Measurements from ENCODE around the gene MTIF2.
"Not testable (repeated sequence)": the region's sequence is repeated elsewhere in the genome, so short reads cannot be mapped to it uniquely, and the experiment has no call there.

The MTIF2 gene

GRCh38 chr2:55231546-55232083, 37.4 kb downstream of the MTIF2 start:
- H3K27me3 ChIP-seq (ENCODE audit: insufficient read depth, insufficient read length) = no peaks in the 10 kb centered on the region
- H3K9ac ChIP-seq (ENCODE audit: insufficient read length, low read depth) = peak overlapping the region; percentile 100
- peak overlapping the region; percentile 90 for H3K4me3 ChIP-seq (ENCODE audit: insufficient read length, low read depth)
- H3K9me3 ChIP-seq (ENCODE audit: insufficient read depth, low read length) = no peaks in the 10 kb centered on the region
- TF ChIP-seq ZNF274 (IDR thresholded peaks at IDR 0.05; ENCODE audit: low read depth, low read length) (no peak), YY1 (IDR thresholded peaks at IDR 0.05; ENCODE audit: insufficient read depth, insufficient read length) (no peak), SUZ12 (IDR thresholded peaks at IDR 0.05; ENCODE audit: extremely low read depth, insufficient read depth, insufficient read length) (no peak)
- no peaks in the 10 kb centered on the region for H3K4me1 ChIP-seq (ENCODE audit: insufficient read depth, insufficient read length)
- peaks cover 55% of the 10 kb centered on the region for H3K36me3 ChIP-seq (ENCODE audit: insufficient read depth, insufficient read length, low read length)
- no peak for DNase-seq (ENCODE audit: low read depth, low spot score)

- DNase-seq (ENCODE audit: low read depth, low spot score) = no peak
- H3K9ac ChIP-seq (ENCODE audit: insufficient read length, low read depth) = no peak overlapping the region
- TF ChIP-seq ZNF274 (IDR thresholded peaks at IDR 0.05; ENCODE audit: low read depth, low read length) (no peak), SUZ12 (IDR thresholded peaks at IDR 0.05; ENCODE audit: extremely low read depth, insufficient read depth, insufficient read length) (no peak), YY1 (IDR thresholded peaks at IDR 0.05; ENCODE audit: insufficient read depth, insufficient read length) (no peak)
- H3K27me3 ChIP-seq (ENCODE audit: insufficient read depth, insufficient read length) = no peaks in the 10 kb centered on the region
- no peaks in the 10 kb centered on the region for H3K4me1 ChIP-seq (ENCODE audit: insufficient read depth, insufficient read length)
- H3K36me3 ChIP-seq (ENCODE audit: insufficient read depth, insufficient read length, low read length) = peaks cover 47% of the 10 kb centered on the region
- H3K4me3 ChIP-seq (ENCODE audit: insufficient read length, low read depth) = no peak overlapping the region
- H3K9me3 ChIP-seq (ENCODE audit: insufficient read depth, low read length) = no peaks in the 10 kb centered on the region
These were observed 38.5 kb downstream of the MTIF2 start for GRCh38 chr2:55230551-55230950.

GRCh38 chr2:55229221-55229620, 39.8 kb downstream of the MTIF2 start:
- DNase-seq (ENCODE audit: low read depth, low spot score) = no peak
- H3K4me1 ChIP-seq (ENCODE audit: insufficient read depth, insufficient read length) = peaks cover 4% of the 10 kb centered on the region

GRCh38 chr2:55228226-55228563, 40.8 kb downstream of the MTIF2 start:
- H3K4me3 ChIP-seq (ENCODE audit: insufficient read length, low read depth) = no peak overlapping the region
- H3K9me3 ChIP-seq (ENCODE audit: insufficient read depth, low read length) = no peaks in the 10 kb centered on the region
- H3K9ac ChIP-seq (ENCODE audit: insufficient read length, low read depth) = no peak overlapping the region
- no peak for DNase-seq (ENCODE audit: low read depth, low spot score)
- peaks cover 32% of the 10 kb centered on the region for H3K36me3 ChIP-seq (ENCODE audit: insufficient read depth, insufficient read length, low read length)
- TF ChIP-seq ZNF274 (IDR thresholded peaks at IDR 0.05; ENCODE audit: low read depth, low read length) = no peak
- TF ChIP-seq SUZ12 (IDR thresholded peaks at IDR 0.05; ENCODE audit: extremely low read depth, insufficient read depth, insufficient read length) = no peak
- no peak for TF ChIP-seq YY1 (IDR thresholded peaks at IDR 0.05; ENCODE audit: insufficient read depth, insufficient read length)
- H3K27me3 ChIP-seq (ENCODE audit: insufficient read depth, insufficient read length) = no peaks in the 10 kb centered on the region
- peaks cover 4% of the 10 kb centered on the region for H3K4me1 ChIP-seq (ENCODE audit: insufficient read depth, insufficient read length)

More at GRCh38 chr2:55229221-55229620, 39.8 kb downstream of the MTIF2 start:
- no peak for TF ChIP-seq ZNF274 (IDR thresholded peaks at IDR 0.05; ENCODE audit: low read depth, low read length)
- no peak for TF ChIP-seq SUZ12 (IDR thresholded peaks at IDR 0.05; ENCODE audit: extremely low read depth, insufficient read depth, insufficient read length)
- no peak for TF ChIP-seq YY1 (IDR thresholded peaks at IDR 0.05; ENCODE audit: insufficient read depth, insufficient read length)
- Histone ChIP-seq H3K27me3 (ENCODE audit: insufficient read depth, insufficient read length) (no peaks in the 10 kb centered on the region), H3K9me3 (ENCODE audit: insufficient read depth, low read length) (no peaks in the 10 kb centered on the region), H3K4me3 (ENCODE audit: insufficient read length, low read depth) (no peak overlapping the region), H3K9ac (ENCODE audit: insufficient read length, low read depth) (no peak overlapping the region), H3K36me3 (ENCODE audit: insufficient read depth, insufficient read length, low read length) (peaks cover 39% of the 10 kb centered on the region)

- H3K9me3 ChIP-seq (ENCODE audit: insufficient read depth, low read length); H3K4me1 ChIP-seq (ENCODE audit: insufficient read depth, insufficient read length); H3K27me3 ChIP-seq (ENCODE audit: insufficient read depth, insufficient read length); DNase-seq (ENCODE audit: low read depth, low spot score); H3K9ac ChIP-seq (ENCODE audit: insufficient read length, low read depth); H3K4me3 ChIP-seq (ENCODE audit: insufficient read length, low read depth): not testable (repeated sequence)
- peaks cover 28% of the 10 kb centered on the region for H3K36me3 ChIP-seq (ENCODE audit: insufficient read depth, insufficient read length, low read length)
These were observed 41.4 kb downstream of the MTIF2 start for GRCh38 chr2:55227437-55228225.

GRCh38 chr2:55225481-55226020, 43.5 kb downstream of the MTIF2 start:
- TF ChIP-seq ZNF274 (IDR thresholded peaks at IDR 0.05; ENCODE audit: low read depth, low read length) (no peak), YY1 (IDR thresholded peaks at IDR 0.05; ENCODE audit: insufficient read depth, insufficient read length) (no peak), SUZ12 (IDR thresholded peaks at IDR 0.05; ENCODE audit: extremely low read depth, insufficient read depth, insufficient read length) (no peak)
- Histone ChIP-seq H3K4me3 (ENCODE audit: insufficient read length, low read depth) (no peak overlapping the region), H3K4me1 (ENCODE audit: insufficient read depth, insufficient read length) (peaks cover 4% of the 10 kb centered on the region), H3K9ac (ENCODE audit: insufficient read length, low read depth) (no peak overlapping the region), H3K36me3 (ENCODE audit: insufficient read depth, insufficient read length, low read length) (peaks cover 28% of the 10 kb centered on the region), H3K27me3 (ENCODE audit: insufficient read depth, insufficient read length) (no peaks in the 10 kb centered on the region), H3K9me3 (ENCODE audit: insufficient read depth, low read length) (no peaks in the 10 kb centered on the region)
- DNase-seq (ENCODE audit: low read depth, low spot score) = peak; percentile 38

- TF ChIP-seq SUZ12 (IDR thresholded peaks at IDR 0.05; ENCODE audit: extremely low read depth, insufficient read depth, insufficient read length) = no peak
- H3K36me3 ChIP-seq (ENCODE audit: insufficient read depth, insufficient read length, low read length) = peaks cover 23% of the 10 kb centered on the region
- no peak for DNase-seq (ENCODE audit: low read depth, low spot score)
- H3K9me3 ChIP-seq (ENCODE audit: insufficient read depth, low read length) = no peaks in the 10 kb centered on the region
- H3K4me3 ChIP-seq (ENCODE audit: insufficient read length, low read depth) = no peak overlapping the region
- no peak overlapping the region for H3K9ac ChIP-seq (ENCODE audit: insufficient read length, low read depth)
- no peaks in the 10 kb centered on the region for H3K27me3 ChIP-seq (ENCODE audit: insufficient read depth, insufficient read length)
- H3K4me1 ChIP-seq (ENCODE audit: insufficient read depth, insufficient read length) = peaks cover 4% of the 10 kb centered on the region
These were observed 44.2 kb downstream of the MTIF2 start for GRCh38 chr2:55224761-55225261.
